IMR-90 (cell line): ENCODE measurements around the gene SLC25A41. TPM values are rescaled to one million over a fixed set of nuclear protein-coding genes. Genes with fewer than 3 reads are reported as not detected.

Experiments
- ATAC-seq: fragments of 200-7000 bp; cut with Tn5 transposase; 2 replicates; pipeline ENCODE4 v1.9.1; 2020; ENCODE audit warnings: low read depth, mild to moderate bottlenecking, moderate library complexity
- BruUV-seq: library from RNA; stranded (reverse); fragments of 400-500 nt; replicated peaks from 2 replicates; lab custom pipeline; 2021; lab: Mats Ljungman, UMichigan
- CTCF ChIA-PET: fragments of 300-600 bp; formaldehyde crosslinking; extraction: SDS; loops from one replicate; lab custom pipeline; 2021; ENCODE audit warnings: antibody characterized with exemption; lab: Yijun Ruan, JAX
- POLR2A ChIA-PET: fragments of 300-600 bp; sonication (Branson Sonifier 250); formaldehyde crosslinking; loops from one replicate; lab custom pipeline; 2022; ENCODE audit warnings: antibody characterized with exemption; ENCODE audit not compliant: unreplicated experiment; lab: Charles Lee
- DNase-seq: peaks from one replicate; pipeline ENCODE4 v3.0.0; 2013
- H2AFZ ChIP-seq: replicated peaks from 2 replicates; pipeline ENCODE3; 2013; ENCODE audit warnings: low read length, mild to moderate bottlenecking; ENCODE audit not compliant: poor library complexity
- H2AK5ac ChIP-seq: 2 replicates; pipeline ENCODE4 v1.6.1; 2013; ENCODE audit warnings: low read depth, low read length, inconsistent platforms
- H2AK9ac ChIP-seq: replicated peaks from 2 replicates; pipeline ENCODE3; 2013; ENCODE audit warnings: mild to moderate bottlenecking, low read depth, low read length, moderate library complexity; ENCODE audit not compliant: poor library complexity
- H2BK120ac ChIP-seq: 2 replicates; pipeline ENCODE4 v1.6.1; 2013; ENCODE audit warnings: low read depth, low read length, inconsistent platforms
- H2BK15ac ChIP-seq: 3 replicates; pipeline ENCODE4 v1.6.1; 2013; ENCODE audit warnings: low read depth, low read length, inconsistent platforms
- H2BK20ac ChIP-seq: 2 replicates; pipeline ENCODE4 v1.6.1; 2013; ENCODE audit warnings: low read depth, mild to moderate bottlenecking, inconsistent platforms, low read length, moderate library complexity
- H2BK5ac ChIP-seq: 2 replicates; pipeline ENCODE4 v1.6.1; 2013; ENCODE audit warnings: mild to moderate bottlenecking, low read depth, low read length, inconsistent platforms; ENCODE audit not compliant: poor library complexity, severe bottlenecking
- H3K14ac ChIP-seq: replicated peaks from 2 replicates; pipeline ENCODE4 v1.6.1; 2013; ENCODE audit warnings: low read depth, low read length, inconsistent platforms
- H3K18ac ChIP-seq: 2 replicates; pipeline ENCODE4 v1.6.1; 2013; ENCODE audit warnings: low read depth, low read length, control low read depth
- H3K23ac ChIP-seq: 2 replicates; pipeline ENCODE4 v1.6.1; 2013; ENCODE audit warnings: low read depth, low read length, inconsistent platforms
- H3K27ac ChIP-seq: 2 replicates; pipeline ENCODE4 v1.5.1; 2013; ENCODE audit warnings: mild to moderate bottlenecking, control low read depth, low read length; ENCODE audit not compliant: insufficient read depth
- H3K27me3 ChIP-seq: 2 replicates; pipeline ENCODE4 v1.6.1; 2013; ENCODE audit warnings: low read length; ENCODE audit not compliant: control insufficient read depth, insufficient read depth
- H3K36me3 ChIP-seq: 2 replicates; pipeline ENCODE4 v1.6.1; 2013; ENCODE audit warnings: low read length, mixed read lengths; ENCODE audit not compliant: control insufficient read depth, insufficient read depth
- H3K4ac ChIP-seq: 2 replicates; pipeline ENCODE4 v1.6.1; 2013; ENCODE audit warnings: low read depth, low read length, inconsistent platforms
- H3K4me1 ChIP-seq: 2 replicates; pipeline ENCODE4 v1.6.1; 2013; ENCODE audit warnings: low read length, mixed read lengths; ENCODE audit not compliant: control insufficient read depth, insufficient read depth
- H3K4me2 ChIP-seq: 2 replicates; pipeline ENCODE4 v1.6.1; 2013; ENCODE audit warnings: low read depth, mild to moderate bottlenecking, control low read depth, low read length, moderate library complexity
- H3K4me3 ChIP-seq: 2 replicates; pipeline ENCODE4 v1.5.1; 2013; ENCODE audit warnings: low read depth, mild to moderate bottlenecking, control low read depth, low read length, moderate library complexity; ENCODE audit not compliant: insufficient read depth
- H3K56ac ChIP-seq: 2 replicates; pipeline ENCODE4 v1.6.1; 2013; ENCODE audit warnings: low read length, inconsistent platforms; ENCODE audit not compliant: insufficient read depth; ENCODE audit errors: extremely low read depth
- H3K79me1 ChIP-seq, 2 experiments: 2 replicates each; pipeline ENCODE4 v1.6.1; 2013; ENCODE audit warnings: low read length in 2 of 2, inconsistent platforms in 1 of 2, low read depth in 1 of 2
- H3K9ac ChIP-seq: 2 replicates; pipeline ENCODE4 v1.6.1; 2013; ENCODE audit warnings: low read depth, low read length, control low read depth
- H3K9me1 ChIP-seq: 2 replicates; pipeline ENCODE4 v1.6.1; 2013; ENCODE audit warnings: low read length, inconsistent platforms; ENCODE audit not compliant: insufficient read depth
- H3K9me3 ChIP-seq: 2 replicates; pipeline ENCODE4 v1.6.1; 2013; ENCODE audit warnings: low read length; ENCODE audit not compliant: control insufficient read depth, insufficient read depth
- H4K20me1 ChIP-seq: 2 replicates; pipeline ENCODE4 v1.6.1; 2013; ENCODE audit warnings: low read length, inconsistent platforms; ENCODE audit not compliant: insufficient read depth
- H4K5ac ChIP-seq: 2 replicates; pipeline ENCODE4 v1.6.1; 2013; ENCODE audit warnings: mild to moderate bottlenecking, low read depth, low read length, control low read depth
- H4K8ac ChIP-seq, 2 experiments: 2 replicates each; pipeline ENCODE4 v1.6.1; 2013; ENCODE audit warnings: low read depth in 2 of 2, low read length in 2 of 2, control low read depth in 1 of 2, inconsistent platforms in 1 of 2
- H4K91ac ChIP-seq: 2 replicates; pipeline ENCODE4 v1.6.1; 2013; ENCODE audit warnings: low read depth, low read length, inconsistent platforms; ENCODE audit not compliant: insufficient read depth
- BHLHE40 ChIP-seq: fragments of 150-350 bp; IDR thresholded peaks from 2 replicates; pipeline ENCODE4 v1.6.1; 2016; ENCODE audit warnings: mild to moderate bottlenecking, low read depth, low read length
- ELK1 ChIP-seq: fragments of 150-350 bp; IDR thresholded peaks from 2 replicates; pipeline ENCODE4 v1.6.1; 2016; ENCODE audit warnings: low read depth, mild to moderate bottlenecking, low read length, moderate library complexity, borderline replicate concordance
- MAZ ChIP-seq: IDR thresholded peaks from 2 replicates; pipeline ENCODE4 v1.6.1; 2012; ENCODE audit warnings: low read depth, mild to moderate bottlenecking, low read length, improper control_type of control experiment, moderate library complexity, borderline replicate concordance
- WGBS, 2 experiments: methylation state at CpG; one replicate each; pipeline versions ENCODE4 v1.1.5 to v1.1.7; 2013; ENCODE audit warnings: missing lambda C conversion rate in 2 of 2; ENCODE audit not compliant: insufficient read length in 1 of 2; ENCODE audit errors: extremely low coverage in 2 of 2; 5-methylcytosine and 5-hydroxymethylcytosine counted together
- dilution Hi-C: fragments of 300-500 bp; cut with HindIII; formaldehyde crosslinking; loops from one replicate; pipeline ENCODE4 v1.14.3; 2018; ENCODE audit warnings: low sequenced_read_pairs; ENCODE audit not compliant: unreplicated experiment
- in situ Hi-C: fragments of 300-500 bp; cut with MboI; formaldehyde crosslinking; loops from 3 replicates; pipeline ENCODE4 v1.14.3; 2019; ENCODE audit warnings: low sequenced_read_pairs, inconsistent platforms, mixed read lengths
- intact Hi-C: fragments of 100-400 bp; cut with micrococcal nuclease; formaldehyde crosslinking; loops from 2 replicates; pipeline ENCODE4 v1.10.0; 2022
- polyA plus RNA-seq, 3 experiments: library from polyadenylated mRNA; depleted of rRNA; stranded (reverse); fragments of >200 nt; gene quantifications; 2 replicates each; pipeline ENCODE4 v1.2.3, GENCODE V29; 2012; ENCODE audit warnings: low replicate concordance in 1 of 3
- total RNA-seq: library from RNA; depleted of rRNA; stranded (reverse); fragments of >200 nt; gene quantifications from 2 replicates; pipeline ENCODE4 v1.2.3, GENCODE V29; 2012
- TF ChIP-seq, protein P1 (sequence below): fragments of 150-350 bp; IDR thresholded peaks from 2 replicates; pipeline ENCODE4 v1.6.1; 2017; ENCODE audit warnings: mild to moderate bottlenecking, antibody characterized with exemption, low read length, low read depth

SLC25A41 gene
- total and polyA plus RNA-seq, 2 of the 4 experiments (the other 2 are of a cell fraction) = not detected

- Histone ChIP-seq H2AFZ (peak overlapping the region; percentile 64), H4K8ac (peak overlapping the region in 1 of 2 experiments; percentile 5; a peak in 1 of 4 replicates), H2BK120ac (no peak overlapping the region), H3K9me1 (peaks cover 3% of the 10 kb centered on the region; the same call in 1 of the 2 replicates), H2BK5ac (no peak overlapping the region), H4K5ac (no peak overlapping the region), H3K14ac (peak overlapping the region; percentile 90), H3K36me3 (peaks cover 29% of the 10 kb centered on the region), H3K9ac (peak overlapping the region; percentile 74), H3K4me3 (peak overlapping the region; percentile 85), H4K20me1 (peaks cover 55% of the 10 kb centered on the region), H3K9me3 (peaks cover 3% of the 10 kb centered on the region; the same call in 1 of the 2 replicates), H3K27ac (peak overlapping the region; percentile 10), H3K4me1 (peaks cover 2% of the 10 kb centered on the region; the same call in 1 of the 2 replicates), H2AK5ac (peak overlapping the region; percentile 59), H2AK9ac (peak overlapping the region; percentile 94), H3K4me2 (peak overlapping the region; percentile 81), H3K27me3 (no peaks in the 10 kb centered on the region), H3K23ac (peak overlapping the region; percentile 91), H3K79me1 (peaks cover 0 to 40% of the 10 kb centered on the region in 2 experiments; a peak in 2 of 4 replicates), H3K4ac (peak overlapping the region; percentile 69), H2BK15ac (no peak overlapping the region), H3K18ac (no peak overlapping the region), H3K56ac (no peak overlapping the region), H2BK20ac (no peak overlapping the region), H4K91ac (peak overlapping the region; percentile 20; the same call in 1 of the 2 replicates)
- 0% methylated on average over 1 of the region's 20 CpGs; no CpG with 5 or more reads in 1 of the 2 experiments for whole genome bisulfite sequencing, 2 experiments
- ChIA-PET CTCF (no interaction called here), POLR2A (no interaction called here)
- dilution Hi-C loops (no loop called here), intact Hi-C loops (loop anchor here (2.0 kb wide), 1 partner anchor 313 kb away; the partner anchor contains the start of gene GPR108), in situ Hi-C loops (no loop called here)
- no TSS peak for BruUV-seq
- DNase-seq = peak; percentile 42
- TF ChIP-seq BHLHE40 (no peak), ELK1 (no peak), MAZ (peak; percentile 41; the same call in 1 of the 2 replicates)
- TF ChIP-seq, protein P1, sequence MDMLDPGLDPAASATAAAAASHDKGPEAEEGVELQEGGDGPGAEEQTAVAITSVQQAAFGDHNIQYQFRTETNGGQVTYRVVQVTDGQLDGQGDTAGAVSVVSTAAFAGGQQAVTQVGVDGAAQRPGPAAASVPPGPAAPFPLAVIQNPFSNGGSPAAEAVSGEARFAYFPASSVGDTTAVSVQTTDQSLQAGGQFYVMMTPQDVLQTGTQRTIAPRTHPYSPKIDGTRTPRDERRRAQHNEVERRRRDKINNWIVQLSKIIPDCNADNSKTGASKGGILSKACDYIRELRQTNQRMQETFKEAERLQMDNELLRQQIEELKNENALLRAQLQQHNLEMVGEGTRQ = no peak
- peak; percentile 15 for ATAC-seq
Observed at GRCh38 chr19:6423499-6424194, 9.9 kb downstream of the SLC25A41 start.
